HK-2 (cell line): ENCODE data around the gene ATG9A.
A peak's percentile ranks its signal among the peaks of the same experiment; 100 is the strongest.

Source experiments
- DNase-seq: peaks from one replicate; pipeline ENCODE4 v3.0.0-alpha.2; 2018; ENCODE audit not compliant: unreplicated experiment

ATG9A gene

GRCh38 chr2:219252570-219252899 is 23.1 kb upstream of the ATG9A start:
- no peak for DNase-seq

GRCh38 chr2:219252084-219252483 is 22.6 kb upstream of the ATG9A start:
- DNase-seq, result no peak

GRCh38 chr2:219251656-219252055 is 22.2 kb upstream of the ATG9A start:
- no peak for DNase-seq

GRCh38 chr2:219250049-219250781 is 20.8 kb upstream of the ATG9A start:
- no peak for DNase-seq

GRCh38 chr2:219249203-219249980 is 20.0 kb upstream of the ATG9A start:
- DNase-seq, result peak; percentile 78

- no peak for DNase-seq
These were observed 19.4 kb upstream of the ATG9A start for GRCh38 chr2:219248845-219249202.

GRCh38 chr2:219247678-219248642 is 18.5 kb upstream of the ATG9A start:
- DNase-seq, result no peak

GRCh38 chr2:219246559-219246958 is 17.1 kb upstream of the ATG9A start:
- no peak for DNase-seq

GRCh38 chr2:219245899-219246230 is 16.4 kb upstream of the ATG9A start:
- DNase-seq, result no peak

- DNase-seq, result peak; percentile 95
These were observed 15.9 kb upstream of the ATG9A start, which contains the start of the genes GLB1L and STK16 for GRCh38 chr2:219245148-219245898. GLB1L (minus strand) TSS chr2:219245444; CDS start chr2:219243573, 1,871 bp downstream. STK16 (plus strand) TSS chr2:219245479; CDS start chr2:219246000, 521 bp downstream.

GRCh38 chr2:219244789-219245147 is 15.3 kb upstream of the ATG9A start:
- no peak for DNase-seq

GRCh38 chr2:219243291-219243761 is 13.9 kb upstream of the ATG9A start:
- no peak for DNase-seq

GRCh38 chr2:219234331-219234730 is 4.9 kb upstream of the ATG9A start:
- no peak for DNase-seq

GRCh38 chr2:219230059-219230540 is 664 bp upstream of the ATG9A start:
- DNase-seq, result peak; percentile 82

GRCh38 chr2:219228911-219229304 is 528 bp downstream of the ATG9A start:
- DNase-seq, result no peak

- no peak for DNase-seq
These were observed 1.2 kb downstream of the ATG9A start for GRCh38 chr2:219228041-219228910.

GRCh38 chr2:219225350-219225749 is 4.1 kb downstream of the ATG9A start:
- no peak for DNase-seq

GRCh38 chr2:219223831-219224610 is 5.4 kb downstream of the ATG9A start:
- no peak for DNase-seq

GRCh38 chr2:219221957-219222518 is 7.4 kb downstream of the ATG9A start:
- no peak for DNase-seq
